Head of caudate nucleus (tissue), 42 donors: ENCODE data around the gene TBX15.
"Not testable (repeated sequence)": the region's sequence is repeated elsewhere in the genome, so short reads cannot be mapped to it uniquely, and the experiment has no call there.

Experiments
- DNase-seq, 42 donors: peaks; one replicate each; pipeline versions ENCODE4 v3.0.0 to v3.0.0-alpha.2; 2020 to 2021; ENCODE audit warnings: mixed read lengths in 7 of 42
- intact Hi-C: fragments of 100-400 bp; cut with DNase I; formaldehyde crosslinking; loops from one replicate; pipeline ENCODE4 v1.15.0; 2022

TBX15 gene

DNA sequence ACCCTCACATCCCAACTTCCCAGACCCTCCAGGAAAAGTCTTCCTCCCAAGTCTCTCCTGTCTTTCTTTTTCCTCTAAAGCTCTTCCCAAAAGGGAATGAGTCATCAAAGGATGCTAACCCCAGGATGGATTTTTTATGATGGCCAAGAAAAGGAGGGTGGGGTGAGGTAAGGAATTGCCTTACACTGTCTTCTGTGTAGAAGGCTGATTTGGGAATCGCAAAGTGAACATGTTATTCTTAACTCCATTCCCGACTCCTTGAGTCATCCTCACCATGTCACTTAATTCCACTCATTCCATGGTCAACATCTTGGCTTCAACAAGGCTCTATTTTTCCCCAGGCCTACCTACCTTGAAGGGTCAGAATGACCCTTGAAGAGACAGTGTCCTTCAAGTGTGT is 44.0 kb downstream of the TBX15 start:
- DNase-seq = no peak
- intact Hi-C loops = no loop called here

DNA sequence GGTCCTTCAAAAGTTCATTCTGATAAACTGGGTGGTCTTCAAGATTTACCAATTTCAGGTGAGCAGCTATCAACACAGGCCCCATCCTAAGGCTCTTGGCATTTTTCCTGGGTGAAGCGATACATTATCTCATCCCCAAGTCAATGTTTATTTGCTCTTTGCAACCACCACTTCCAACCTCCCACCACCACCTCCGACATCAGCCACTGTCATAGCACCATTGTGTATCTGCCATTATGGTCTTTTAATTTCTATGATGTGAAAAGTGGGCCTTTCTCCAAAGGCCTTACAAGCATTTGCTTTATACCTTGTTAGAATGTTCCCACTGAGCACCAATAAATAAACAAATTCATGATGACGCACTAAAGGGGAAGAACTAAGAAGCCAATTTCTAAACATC is 47.2 kb downstream of the TBX15 start:
- intact Hi-C loops = no loop called here

DNA sequence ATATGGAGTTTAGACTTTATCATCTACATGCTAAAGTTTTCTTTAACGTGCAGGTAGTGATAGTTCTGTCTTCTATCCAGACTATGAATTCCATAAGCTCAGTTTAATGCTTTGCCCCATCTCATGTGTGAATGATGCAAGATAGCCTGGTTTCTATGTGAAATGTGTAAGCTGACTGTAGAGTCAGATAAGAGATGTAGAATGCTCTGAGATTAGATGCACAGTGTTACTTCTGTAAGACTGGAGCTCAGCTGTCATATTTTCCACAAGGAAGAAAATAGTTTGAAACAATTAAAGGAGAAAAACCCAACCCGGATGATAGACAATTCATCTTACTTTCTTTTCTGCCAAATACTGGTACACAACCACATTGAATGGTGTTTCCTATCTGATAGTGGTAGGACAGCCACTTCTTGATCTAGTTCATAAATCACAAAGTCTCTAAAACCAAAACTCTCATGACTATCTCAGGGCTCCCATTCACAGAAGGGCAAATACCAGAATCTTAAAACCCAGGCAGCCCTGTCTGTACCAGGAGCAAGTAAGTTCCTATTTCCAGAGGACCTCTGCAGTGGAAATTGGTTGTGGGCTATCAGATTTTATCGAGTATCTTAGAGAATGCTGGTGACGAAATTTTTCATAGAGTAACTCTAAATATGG is 50.6 kb downstream of the TBX15 start:
- DNase-seq = no peak
- intact Hi-C loops = no loop called here

More for the DNA sequence above, 47.2 kb downstream of the TBX15 start:
- DNase-seq = no peak

DNA sequence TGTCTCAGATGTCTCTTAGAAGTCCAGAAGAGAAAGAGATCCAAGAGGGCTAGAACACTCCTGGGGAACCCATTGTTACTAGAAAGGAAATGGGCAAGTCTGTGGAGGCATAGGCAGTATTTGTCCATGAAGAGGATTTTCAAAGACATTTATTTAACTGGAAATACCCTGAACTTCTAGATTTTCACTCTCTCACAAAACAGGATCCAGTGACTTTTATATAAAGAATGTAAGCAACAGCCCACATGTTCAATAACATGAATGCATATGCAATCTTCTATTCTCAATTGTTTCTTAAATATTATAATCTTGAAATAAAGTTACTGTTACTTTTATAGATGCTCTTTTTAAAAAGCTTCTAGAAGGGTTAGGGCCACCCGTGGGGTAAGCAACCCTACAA is 53.4 kb downstream of the TBX15 start:
- intact Hi-C loops = no loop called here
- no peak for DNase-seq

DNA sequence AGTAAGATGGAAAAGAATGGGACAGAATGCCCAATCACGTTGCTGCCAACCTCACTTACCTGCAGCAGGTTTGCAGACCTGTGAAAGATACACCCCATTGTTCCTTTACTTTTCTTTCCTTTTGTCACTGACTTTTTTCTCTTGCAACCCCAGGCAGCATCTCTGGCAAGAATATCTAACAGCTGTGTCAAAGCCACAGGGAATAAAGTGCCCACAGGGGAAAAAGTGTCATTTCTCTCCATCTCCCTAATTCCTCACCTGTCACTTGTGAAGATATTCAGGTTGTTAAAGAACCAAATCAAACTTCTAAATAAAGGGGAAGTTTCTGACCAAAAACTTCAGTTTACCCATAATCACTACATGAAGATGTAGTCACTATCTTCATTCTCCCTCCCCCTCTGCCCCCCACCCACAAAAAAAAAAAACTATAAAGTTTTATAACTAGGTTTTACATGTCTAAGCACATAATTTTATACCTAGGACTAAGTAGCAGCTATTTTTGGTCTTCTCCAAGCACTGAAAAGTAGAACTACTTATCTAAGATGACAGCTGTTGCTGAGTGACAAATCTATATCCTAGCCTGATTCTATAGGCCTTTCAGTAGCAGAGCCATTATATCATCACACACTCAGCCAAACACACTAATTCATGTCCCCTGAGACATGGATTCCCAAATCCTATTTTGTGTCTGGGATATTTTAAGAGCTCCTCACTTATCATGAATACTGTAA is 54.9 kb downstream of the TBX15 start:
- no peak for DNase-seq
- intact Hi-C loops = no loop called here

DNA sequence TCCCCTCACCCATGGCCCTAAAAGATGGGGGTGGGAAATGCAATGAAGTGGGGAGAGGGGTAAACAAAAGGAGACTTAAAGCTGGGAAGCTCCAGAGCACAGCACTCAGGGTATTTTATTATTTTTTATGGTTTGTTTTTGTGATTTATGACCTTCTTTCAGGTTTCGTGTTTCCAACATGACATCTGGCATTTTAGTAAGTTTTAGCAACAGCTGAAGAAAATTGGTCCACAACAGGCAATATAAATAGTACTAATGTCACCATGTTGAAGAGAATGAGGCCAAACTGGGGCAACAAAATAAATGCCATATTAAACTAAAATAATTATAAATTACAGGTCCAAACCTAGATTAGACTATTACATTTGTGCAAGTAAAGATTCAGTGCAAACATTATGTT is 56.3 kb downstream of the TBX15 start:
- no peak for DNase-seq
- intact Hi-C loops = no loop called here

DNA sequence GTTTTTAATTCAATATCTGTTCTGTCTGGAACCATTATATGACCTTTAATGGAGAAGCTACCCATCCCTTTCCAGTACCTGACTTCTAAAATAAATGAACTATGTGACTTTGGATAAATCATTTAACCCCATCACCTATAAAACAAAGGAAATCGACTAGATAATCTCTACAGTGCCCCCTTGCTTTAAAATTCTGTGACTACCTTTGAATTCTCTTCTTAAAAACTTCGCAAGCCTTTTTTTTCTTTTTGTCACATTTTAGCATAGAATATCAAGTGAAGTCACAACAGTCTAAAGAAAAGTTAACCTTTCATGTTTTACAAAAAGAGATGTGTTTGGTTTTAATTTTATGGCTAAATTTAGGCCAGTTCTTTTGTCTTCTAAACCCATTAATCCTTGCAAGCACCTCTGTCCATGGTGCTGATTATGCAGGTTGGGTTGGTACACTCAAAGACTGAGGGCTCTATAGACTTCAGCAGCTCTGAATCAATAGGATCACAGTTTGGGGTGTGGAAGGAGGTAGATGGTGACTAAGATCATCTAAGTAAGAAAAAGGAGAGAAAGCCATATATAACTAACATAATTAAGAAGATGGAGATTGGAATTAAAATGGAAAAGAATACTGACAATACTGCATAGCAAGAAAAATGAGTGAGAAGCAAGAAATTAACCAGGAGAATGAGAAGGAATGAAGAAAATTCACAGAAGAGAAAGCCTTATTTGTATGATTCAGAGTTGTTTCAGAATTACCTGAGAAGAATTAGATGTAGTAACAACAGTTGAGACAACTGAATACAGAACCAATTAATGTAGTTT is 59.2 kb downstream of the TBX15 start:
- DNase-seq = no peak
- intact Hi-C loops = no loop called here

DNA sequence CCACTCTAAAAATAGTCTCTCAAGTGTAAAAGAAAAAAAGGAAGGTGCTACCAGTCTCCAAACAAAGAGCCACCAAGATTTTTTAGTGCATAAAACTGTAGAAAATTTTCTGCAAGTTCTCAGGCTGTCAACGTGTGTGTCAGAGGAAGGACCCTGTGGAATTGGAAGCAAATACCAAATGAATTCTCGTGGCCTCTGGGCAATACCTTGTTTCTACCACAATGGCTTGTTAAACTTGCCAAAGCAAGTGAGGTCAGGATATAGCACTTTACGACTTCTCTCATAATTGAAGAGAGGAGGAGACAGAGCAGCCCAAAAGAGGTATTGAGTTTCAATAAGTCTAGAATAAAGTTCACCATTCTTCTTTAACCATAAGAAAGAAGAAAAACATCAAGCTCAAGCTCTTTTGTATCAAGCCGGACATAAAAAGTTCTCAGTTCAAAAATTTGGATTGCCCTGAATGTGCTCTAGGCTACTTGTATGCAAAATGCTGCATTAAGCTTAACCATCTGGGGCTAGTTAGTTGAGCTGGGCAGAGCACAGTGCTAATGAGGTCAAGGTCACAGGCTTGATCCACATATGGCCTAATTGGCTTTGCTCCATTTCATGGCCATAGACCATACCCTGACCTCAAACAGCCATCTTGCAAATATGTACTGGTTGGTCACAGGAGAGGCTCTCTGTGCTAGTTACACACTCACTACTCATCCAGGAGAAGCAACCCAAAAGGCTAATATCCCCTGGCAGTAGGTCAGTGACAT is 60.5 kb downstream of the TBX15 start:
- intact Hi-C loops = no loop called here
- no peak for DNase-seq

DNA sequence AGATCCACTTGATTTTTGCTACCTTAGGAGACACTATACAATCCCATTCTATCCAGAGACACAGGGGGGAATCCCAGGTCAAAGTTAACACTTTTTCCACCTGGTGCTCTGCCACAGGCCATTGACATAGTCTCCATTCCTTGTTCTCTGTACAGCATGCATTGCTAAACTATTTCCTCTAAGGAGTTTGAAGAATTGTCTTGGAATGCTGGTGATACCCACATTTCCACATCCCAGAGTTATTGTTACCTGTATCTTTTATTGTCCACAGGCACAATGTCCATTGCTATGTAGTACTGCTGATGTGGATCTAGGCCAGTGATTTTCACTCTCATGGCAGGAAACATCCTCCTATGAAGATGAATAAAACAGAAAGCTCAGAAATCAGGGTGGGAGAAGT is 61.9 kb downstream of the TBX15 start:
- DNase-seq = no peak
- intact Hi-C loops = no loop called here

DNA sequence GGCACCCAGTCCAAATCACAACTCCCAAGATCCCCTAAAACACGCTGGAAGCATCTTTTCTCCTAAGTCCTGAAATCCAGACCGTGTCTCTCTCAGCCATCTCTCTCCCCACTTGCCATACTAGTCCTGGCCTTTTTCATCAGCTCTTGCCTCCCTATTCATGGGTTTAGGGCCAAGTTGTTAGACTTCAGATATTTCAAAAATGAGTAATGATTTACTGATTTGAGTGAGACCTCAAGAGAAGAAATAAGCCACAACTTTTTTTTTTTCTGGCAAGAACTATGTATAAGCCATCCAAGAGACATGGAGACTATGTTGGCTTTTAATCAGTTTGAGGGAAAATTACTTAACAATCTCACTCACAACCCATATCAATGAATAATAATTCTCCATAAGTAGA is 62.5 kb downstream of the TBX15 start:
- no peak for DNase-seq
- intact Hi-C loops = no loop called here

DNA sequence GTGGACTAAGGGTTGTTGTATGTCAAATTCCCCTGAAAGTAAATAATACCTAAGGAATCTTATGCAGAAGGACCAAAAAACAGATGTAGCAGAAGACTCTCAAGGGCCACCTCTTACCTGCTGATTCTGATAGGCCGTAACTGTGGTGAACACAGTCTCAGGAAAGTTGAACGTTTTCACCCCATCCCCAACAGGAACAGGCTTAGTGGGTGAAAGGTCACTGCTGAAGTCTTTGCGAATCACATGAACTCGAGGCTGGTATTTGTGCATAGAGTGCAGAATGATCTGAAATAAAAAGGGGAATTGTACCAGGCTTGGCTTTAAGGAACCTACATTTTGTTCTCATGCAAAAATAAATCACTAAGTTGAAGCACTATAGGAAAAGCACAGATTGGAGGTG is 64.8 kb downstream of the TBX15 start:
- DNase-seq = peak in 2 of 42 donors; percentile 2 to 8
- intact Hi-C loops = no loop called here

DNA sequence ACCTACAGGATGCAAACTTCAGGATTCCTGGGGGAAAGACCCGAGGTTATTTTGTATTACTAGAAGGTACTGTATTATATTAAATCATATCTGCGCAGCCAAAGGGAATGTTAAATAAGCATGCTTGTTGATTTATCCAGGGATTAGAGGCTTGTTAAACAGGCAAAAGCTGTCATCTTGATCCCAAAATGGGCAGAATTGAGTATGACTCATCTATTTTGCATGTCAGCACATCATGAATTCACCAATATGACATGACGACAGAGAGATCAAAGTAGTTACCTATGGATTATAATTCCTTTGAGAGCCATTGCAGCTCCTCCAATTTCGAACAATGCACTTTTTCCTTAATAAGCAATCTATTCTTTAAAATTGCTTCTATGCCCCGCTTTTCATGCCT is 66.1 kb downstream of the TBX15 start:
- no peak for DNase-seq
- intact Hi-C loops = no loop called here

DNA sequence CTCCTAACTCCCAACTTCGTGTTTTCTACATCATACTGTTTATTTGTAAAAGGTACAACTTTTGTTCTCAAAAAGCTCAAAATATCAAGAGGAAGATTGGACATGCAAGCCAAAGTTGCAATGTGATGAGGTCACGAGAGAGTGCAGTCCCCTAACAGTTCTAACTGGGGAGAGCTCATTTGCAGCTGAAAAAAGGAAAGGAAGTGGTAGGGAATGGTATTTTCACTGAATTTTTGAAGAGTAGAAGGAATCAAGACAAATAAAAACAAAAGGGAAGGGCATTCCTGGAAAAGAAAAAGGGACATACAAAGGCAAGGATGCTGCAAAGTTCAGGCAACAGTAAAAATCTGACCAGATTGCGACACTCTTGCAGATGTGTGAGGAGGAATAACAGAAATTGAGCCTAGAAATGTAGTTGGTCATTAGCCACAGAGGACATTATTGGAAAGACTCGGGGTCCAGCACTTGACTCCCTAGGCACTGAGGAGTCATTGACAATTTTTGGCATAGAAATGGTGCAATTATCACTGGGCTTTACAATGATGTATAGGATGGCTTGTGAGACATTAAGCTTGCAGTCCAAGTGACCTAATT is 67.9 kb downstream of the TBX15 start:
- intact Hi-C loops = no loop called here
- no peak for DNase-seq

DNA sequence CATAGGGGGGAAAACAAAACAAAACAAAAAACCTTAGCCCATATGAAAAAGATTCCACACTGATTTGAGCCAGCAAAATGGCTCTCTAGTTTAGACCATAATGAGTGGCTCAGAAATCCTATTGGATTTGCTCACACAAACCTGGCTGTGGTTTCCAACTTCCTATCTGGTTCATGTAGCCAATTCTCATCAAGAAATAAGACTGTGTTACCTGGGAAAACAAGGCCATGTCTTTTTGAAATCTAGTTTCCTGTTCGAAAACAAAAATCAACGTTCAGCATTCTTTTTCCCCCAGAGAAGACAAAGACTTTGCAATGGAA is 69.2 kb downstream of the TBX15 start:
- DNase-seq = no peak
- intact Hi-C loops = no loop called here

DNA sequence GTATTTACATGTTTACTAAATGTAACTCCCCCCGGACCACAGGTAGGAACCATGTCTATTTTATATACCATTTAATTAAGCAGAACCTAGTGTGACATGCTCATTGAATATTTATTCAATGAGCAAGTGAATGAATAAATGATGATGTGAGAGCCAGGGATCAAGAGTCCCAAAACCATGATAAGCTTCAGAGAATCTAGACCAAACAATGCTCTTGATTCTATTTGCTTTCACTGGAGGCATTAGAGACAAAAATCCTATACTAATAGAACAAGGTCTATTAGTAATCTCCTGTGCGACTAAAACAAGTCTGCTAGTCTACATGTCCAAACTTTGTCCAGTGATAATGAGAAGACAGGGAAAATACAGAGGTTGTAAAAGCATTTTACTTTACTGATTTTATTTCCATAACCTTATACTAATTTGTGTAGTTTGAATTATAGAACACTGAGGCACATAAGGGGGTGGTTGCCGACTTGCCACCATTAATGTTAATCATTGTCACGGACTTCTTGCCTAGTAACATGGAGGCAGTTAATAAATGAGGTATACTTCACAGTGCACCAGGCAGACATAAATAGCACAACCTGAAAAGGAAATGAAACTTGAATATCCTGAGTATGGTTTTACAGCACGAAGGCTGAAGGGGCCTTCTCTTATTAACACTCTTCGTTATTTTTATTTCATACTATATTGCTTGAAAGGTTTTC is 69.8 kb downstream of the TBX15 start:
- intact Hi-C loops = no loop called here
- no peak for DNase-seq

DNA sequence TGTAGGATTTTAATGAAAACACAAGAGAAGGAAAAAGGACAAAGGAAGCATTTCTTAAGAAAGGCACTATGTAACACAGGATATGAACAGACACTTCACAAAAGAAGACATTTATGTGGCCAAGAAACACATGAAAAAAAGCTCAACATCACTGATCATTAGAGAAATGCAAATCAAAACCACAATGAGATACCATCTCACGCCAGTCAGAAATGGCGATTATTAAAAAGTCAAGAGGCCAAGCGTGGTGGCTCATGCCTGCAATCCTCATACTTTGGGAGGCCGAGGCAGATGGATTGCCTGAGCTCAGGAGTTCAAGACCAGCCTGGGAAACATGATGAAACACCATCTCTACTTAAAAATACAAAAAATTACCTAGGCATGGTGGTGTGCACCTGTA is 71.8 kb downstream of the TBX15 start:
- intact Hi-C loops, DNase-seq: not testable (repeated sequence)

DNA sequence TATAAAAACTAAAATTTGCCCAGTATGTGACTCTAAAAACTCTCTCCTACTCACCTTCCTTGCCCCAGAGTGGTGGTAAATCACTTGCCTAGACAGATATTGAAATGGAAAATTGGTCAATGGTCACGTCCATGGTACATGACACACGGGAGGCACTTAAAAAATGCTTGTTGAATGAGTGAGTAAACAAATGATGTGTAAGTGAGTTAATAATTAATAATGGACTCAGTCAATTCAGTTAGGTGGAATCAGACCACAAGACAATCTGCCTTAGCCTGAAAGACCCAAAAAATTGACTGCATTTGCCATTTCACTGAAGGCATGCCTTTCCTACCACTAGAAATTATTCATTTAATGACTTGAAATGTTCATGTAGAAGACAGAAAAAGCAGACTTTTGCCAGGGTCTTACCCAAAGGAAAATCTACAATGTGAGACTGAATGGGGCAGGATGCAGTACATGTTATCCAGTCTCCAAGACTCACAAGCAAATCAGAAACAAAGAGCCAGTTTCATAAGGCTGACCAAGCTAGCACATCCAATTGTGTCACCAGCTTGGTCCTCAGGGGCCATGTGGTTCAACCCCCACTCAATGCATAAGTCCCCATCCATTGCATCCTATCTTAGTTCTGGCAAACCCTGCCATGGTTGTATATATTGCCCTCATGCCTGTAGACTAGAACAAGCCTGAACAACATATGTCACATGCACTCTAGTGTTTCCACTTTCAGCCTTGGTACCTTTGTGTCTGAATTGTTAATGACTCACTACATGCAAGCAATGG is 73.6 kb downstream of the TBX15 start:
- intact Hi-C loops = no loop called here
- DNase-seq = no peak

DNA sequence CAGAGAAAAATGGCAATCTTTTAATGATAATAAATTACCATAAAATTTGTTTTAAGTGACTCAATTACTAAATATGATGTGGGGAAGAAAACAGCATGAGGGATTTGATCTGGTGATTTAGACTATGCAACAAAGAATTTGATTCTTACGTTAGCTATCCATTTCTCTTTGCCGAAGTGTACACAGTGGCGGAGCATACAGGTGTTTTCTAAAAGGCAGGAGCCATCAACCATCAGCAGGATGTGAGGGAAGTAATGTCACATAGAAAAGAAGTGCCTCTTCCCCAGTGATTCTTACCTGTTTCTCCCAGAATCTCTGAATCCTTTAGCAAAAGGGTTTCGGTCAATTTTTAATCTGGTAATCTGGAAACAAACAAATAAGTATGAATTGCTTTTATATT is 74.3 kb downstream of the TBX15 start:
- no peak for DNase-seq
- intact Hi-C loops = no loop called here
